Trophoblast cell (in vitro differentiated cells and primary cell): ENCODE results near the gene PTDSS2.
A peak's percentile ranks its signal among the peaks of the same experiment; 100 is the strongest.

ENCODE experiments used
- DNase-seq, 2 donors: peaks; one replicate each; pipeline ENCODE4 v3.0.0-alpha.2; 2016
- H2AFZ ChIP-seq: 2 replicates; pipeline ENCODE4 v1.6.1; 2013; ENCODE audit warnings: low read length, moderate library complexity, mild to moderate bottlenecking; ENCODE audit not compliant: insufficient read depth, poor library complexity
- H2AK5ac ChIP-seq: 2 replicates; pipeline ENCODE4 v1.6.1; 2013; ENCODE audit warnings: mild to moderate bottlenecking, low read length
- H2BK120ac ChIP-seq: 2 replicates; pipeline ENCODE4 v1.6.1; 2013; ENCODE audit warnings: low read length, mild to moderate bottlenecking, moderate library complexity; ENCODE audit not compliant: insufficient read depth, poor library complexity
- H2BK12ac ChIP-seq: 2 replicates; pipeline ENCODE4 v1.6.1; 2013; ENCODE audit warnings: mild to moderate bottlenecking, low read length, moderate library complexity
- H2BK5ac ChIP-seq: 2 replicates; pipeline ENCODE4 v1.6.1; 2013; ENCODE audit warnings: low read length, low read depth, moderate library complexity, mild to moderate bottlenecking; ENCODE audit not compliant: poor library complexity
- H3K14ac ChIP-seq: 2 replicates; pipeline ENCODE4 v1.6.1; 2013; ENCODE audit warnings: mild to moderate bottlenecking, low read length
- H3K18ac ChIP-seq: 2 replicates; pipeline ENCODE4 v1.6.1; 2013; ENCODE audit warnings: mild to moderate bottlenecking, low read length
- H3K23ac ChIP-seq: 2 replicates; pipeline ENCODE4 v1.6.1; 2013; ENCODE audit warnings: low read length
- H3K27ac ChIP-seq: 2 replicates; pipeline ENCODE4 v1.5.1; 2013; ENCODE audit warnings: low read depth, mild to moderate bottlenecking, inconsistent platforms, low read length, moderate library complexity
- H3K27me3 ChIP-seq: 2 replicates; pipeline ENCODE4 v1.6.1; 2013; ENCODE audit warnings: inconsistent platforms, mild to moderate bottlenecking, low read length, moderate library complexity; ENCODE audit not compliant: insufficient read depth
- H3K36me3 ChIP-seq, 2 experiments: 1 replicate in 1 of 2; 2 replicates in 1 of 2; pipeline ENCODE4 v1.6.1; 2013; ENCODE audit warnings: low read length in 2 of 2, mild to moderate bottlenecking in 2 of 2, moderate library complexity in 1 of 2; ENCODE audit not compliant: insufficient read depth in 2 of 2, control insufficient read depth in 1 of 2
- H3K4ac ChIP-seq: 2 replicates; pipeline ENCODE4 v1.6.1; 2013; ENCODE audit warnings: low read depth, mild to moderate bottlenecking, low read length, moderate library complexity
- H3K4me1 ChIP-seq, 2 experiments: 1 replicate in 1 of 2; 2 replicates in 1 of 2; pipeline ENCODE4 v1.6.1; 2013; ENCODE audit warnings: low read length in 2 of 2, mild to moderate bottlenecking in 2 of 2, moderate library complexity in 1 of 2; ENCODE audit not compliant: insufficient read depth in 2 of 2, control insufficient read depth in 1 of 2
- H3K4me2 ChIP-seq: 2 replicates; pipeline ENCODE4 v1.6.1; 2013; ENCODE audit warnings: inconsistent platforms, mild to moderate bottlenecking, low read length, moderate library complexity
- H3K4me3 ChIP-seq: 2 replicates; pipeline ENCODE4 v1.5.1; 2013; ENCODE audit warnings: mild to moderate bottlenecking, low read depth, low read length, inconsistent platforms
- H3K79me1 ChIP-seq: one replicate; pipeline ENCODE4 v1.6.1; 2013; ENCODE audit warnings: low read length
- H3K79me2 ChIP-seq: 2 replicates; pipeline ENCODE4 v1.6.1; 2013; ENCODE audit warnings: low read length, mild to moderate bottlenecking; ENCODE audit not compliant: control insufficient read depth, insufficient read depth, poor library complexity
- H3K9ac ChIP-seq: 2 replicates; pipeline ENCODE4 v1.6.1; 2013; ENCODE audit warnings: mild to moderate bottlenecking, low read length
- H3K9me3 ChIP-seq: 2 replicates; pipeline ENCODE4 v1.6.1; 2013; ENCODE audit warnings: low read depth, mild to moderate bottlenecking, control low read depth, inconsistent platforms, low read length; ENCODE audit not compliant: insufficient read depth
- H4K12ac ChIP-seq: 2 replicates; pipeline ENCODE4 v1.6.1; 2013; ENCODE audit warnings: low read depth, mild to moderate bottlenecking, low read length, moderate library complexity
- H4K8ac ChIP-seq: 2 replicates; pipeline ENCODE4 v1.6.1; 2013; ENCODE audit warnings: low read depth, mild to moderate bottlenecking, low read length, moderate library complexity
- H4K91ac ChIP-seq: one replicate; pipeline ENCODE4 v1.6.1; 2013; ENCODE audit warnings: low read depth, mild to moderate bottlenecking, low read length, moderate library complexity
- WGBS: extraction: QIAGEN DNeasy Blood & Tissue Kit; methylation state at CpG from one replicate; pipeline ENCODE4 v1.1.7; 2013; ENCODE audit warnings: missing lambda C conversion rate; ENCODE audit not compliant: insufficient read length, insufficient coverage; ENCODE audit errors: extremely low coverage; 5-methylcytosine and 5-hydroxymethylcytosine counted together

The PTDSS2 gene

GRCh38 chr11:444396-445144 lies 5.5 kb upstream of the PTDSS2 start:
- Histone ChIP-seq H4K91ac (no peak overlapping the region), H3K14ac (no peak overlapping the region), H4K12ac (no peak overlapping the region), H3K4ac (no peak overlapping the region), H3K9me3 (no peaks in the 10 kb centered on the region), H2AFZ (no peak overlapping the region), H3K4me3 (no peak overlapping the region), H2BK120ac (no peak overlapping the region), H2BK12ac (no peak overlapping the region), H2AK5ac (no peak overlapping the region), H3K9ac (peak overlapping the region; percentile 30), H3K27me3 (no peaks in the 10 kb centered on the region), H3K36me3 (no peaks in the 10 kb centered on the region), H2BK5ac (no peak overlapping the region), H3K79me1 (peaks cover 12% of the 10 kb centered on the region), H3K23ac (no peak overlapping the region), H4K8ac (no peak overlapping the region), H3K79me2 (peaks cover 2% of the 10 kb centered on the region), H3K18ac (no peak overlapping the region), H3K4me2 (no peak overlapping the region), H3K27ac (no peak overlapping the region), H3K4me1 (peaks cover 18 to 21% of the 10 kb centered on the region in 2 experiments)
- no CpG with 5 or more reads among the region's 12 CpGs for WGBS
- no peak for DNase-seq

- Histone ChIP-seq H3K4me3 (no peak overlapping the region), H3K36me3 (no peaks in the 10 kb centered on the region)
These were observed 4.1 kb upstream of the PTDSS2 start for GRCh38 chr11:445765-446588.

GRCh38 chr11:446891-447290 lies 3.2 kb upstream of the PTDSS2 start:
- H3K14ac ChIP-seq: peak overlapping the region; percentile 27
- no peak overlapping the region for H4K8ac ChIP-seq
- peak overlapping the region; percentile 28 for H2AK5ac ChIP-seq
- H4K91ac ChIP-seq: no peak overlapping the region
- no peak overlapping the region for H3K9ac ChIP-seq
- H2BK12ac ChIP-seq: peak overlapping the region; percentile 25
- no peaks in the 10 kb centered on the region for H3K27me3 ChIP-seq
- H3K79me1 ChIP-seq: peaks cover 18% of the 10 kb centered on the region
- H3K18ac ChIP-seq: peak overlapping the region; percentile 25
- no peak overlapping the region for H2BK120ac ChIP-seq
- H2AFZ ChIP-seq: no peak overlapping the region
- H3K4me3 ChIP-seq: peak overlapping the region; percentile 32
- H3K36me3 ChIP-seq: peaks cover 0 to 3% of the 10 kb centered on the region in 2 experiments
- H2BK5ac ChIP-seq: no peak overlapping the region
- H3K4me2 ChIP-seq: no peak overlapping the region
- no CpG with 5 or more reads among the region's 7 CpGs for WGBS
- peaks cover 15% of the 10 kb centered on the region for H3K79me2 ChIP-seq
- no peak overlapping the region for H3K4ac ChIP-seq
- peaks cover 23 to 31% of the 10 kb centered on the region in 2 experiments for H3K4me1 ChIP-seq
- H3K9me3 ChIP-seq: no peaks in the 10 kb centered on the region
- DNase-seq: no peak
- no peak overlapping the region for H3K23ac ChIP-seq
- no peak overlapping the region for H3K27ac ChIP-seq
- H4K12ac ChIP-seq: no peak overlapping the region

More at GRCh38 chr11:445765-446588, 4.1 kb upstream of the PTDSS2 start:
- H3K4ac ChIP-seq: no peak overlapping the region
- H3K79me1 ChIP-seq: peaks cover 21% of the 10 kb centered on the region
- H2BK5ac ChIP-seq: no peak overlapping the region
- no CpG with 5 or more reads among the region's 20 CpGs for WGBS
- H3K9me3 ChIP-seq: no peaks in the 10 kb centered on the region
- no peak overlapping the region for H2AK5ac ChIP-seq
- no peak overlapping the region for H3K23ac ChIP-seq
- H4K12ac ChIP-seq: no peak overlapping the region
- H4K91ac ChIP-seq: peak overlapping the region; percentile 20
- no peak overlapping the region for H4K8ac ChIP-seq
- peak overlapping the region; percentile 42 for H3K14ac ChIP-seq
- H2BK12ac ChIP-seq: peak overlapping the region; percentile 74
- H2BK120ac ChIP-seq: peak overlapping the region; percentile 38
- H3K27me3 ChIP-seq: no peaks in the 10 kb centered on the region
- no peak overlapping the region for H3K18ac ChIP-seq
- peak overlapping the region; percentile 4 for H3K27ac ChIP-seq
- peaks cover 18 to 22% of the 10 kb centered on the region in 2 experiments for H3K4me1 ChIP-seq
- no peak for DNase-seq
- peak overlapping the region; percentile 54 for H2AFZ ChIP-seq
- H3K9ac ChIP-seq: no peak overlapping the region
- peaks cover 9% of the 10 kb centered on the region for H3K79me2 ChIP-seq
- H3K4me2 ChIP-seq: no peak overlapping the region

- Histone ChIP-seq H2AK5ac (peak overlapping the region; percentile 82), H3K27ac (peak overlapping the region; percentile 88), H3K4me2 (peak overlapping the region; percentile 73), H4K12ac (peak overlapping the region; percentile 22), H2AFZ (peak overlapping the region; percentile 20), H3K79me1 (peaks cover 18% of the 10 kb centered on the region), H2BK5ac (no peak overlapping the region), H4K91ac (peak overlapping the region; percentile 71), H2BK12ac (peak overlapping the region; percentile 10), H4K8ac (peak overlapping the region; percentile 82), H3K4ac (no peak overlapping the region), H3K9me3 (no peaks in the 10 kb centered on the region), H3K9ac (peak overlapping the region; percentile 36), H3K23ac (no peak overlapping the region), H3K79me2 (peaks cover 15% of the 10 kb centered on the region), H3K18ac (peak overlapping the region; percentile 81), H2BK120ac (no peak overlapping the region), H3K27me3 (no peaks in the 10 kb centered on the region), H3K36me3 (peaks cover 8 to 10% of the 10 kb centered on the region in 2 experiments), H3K14ac (peak overlapping the region; percentile 81), H3K4me1 (peaks cover 21 to 29% of the 10 kb centered on the region in 2 experiments), H3K4me3 (peak overlapping the region; percentile 81)
- DNase-seq: peak; percentile 77 to 88
- no CpG with 5 or more reads among the region's 55 CpGs for WGBS
These were observed 2.0 kb upstream of the PTDSS2 start for GRCh38 chr11:447923-448731.
